Brain microvascular endothelial cell (primary cell): ENCODE results near the gene YJEFN3.

ENCODE experiments used
- DNase-seq: peaks from one replicate; pipeline ENCODE4 v3.0.0-alpha.2; 2020
- H3K27ac ChIP-seq: fragments of 250-450 bp; sonication (Bioruptor Pico); 2 replicates; pipeline ENCODE4 v1.5.1; 2020; ENCODE audit warnings: mild to moderate bottlenecking, moderate library complexity
- H3K27me3 ChIP-seq: fragments of 250-450 bp; sonication (Bioruptor Pico); replicated peaks from 2 replicates; pipeline ENCODE4 v1.5.1; 2020; ENCODE audit warnings: mild to moderate bottlenecking
- H3K36me3 ChIP-seq: fragments of 250-450 bp; sonication (Bioruptor Pico); replicated peaks from 2 replicates; pipeline ENCODE4 v1.5.1; 2020; ENCODE audit warnings: mild to moderate bottlenecking
- H3K4me3 ChIP-seq: 2 replicates; pipeline ENCODE4 v1.5.1; 2011; ENCODE audit warnings: low read depth, mild to moderate bottlenecking, control low read depth, low read length, moderate library complexity
- in situ Hi-C: cut with HindIII; loops from 2 replicates; pipeline ENCODE4 v1.10.0; 2017; ENCODE audit warnings: low sequenced_read_pairs, low pct_ligation_motif_present
- TF ChIP-seq, protein P1 (sequence below): IDR thresholded peaks from 2 replicates; pipeline ENCODE4 v1.5.1; 2011; ENCODE audit warnings: low read depth, mild to moderate bottlenecking, moderate library complexity, low read length, control low read depth, inconsistent platforms; ENCODE audit errors: missing control alignments

Gene YJEFN3

DNA sequence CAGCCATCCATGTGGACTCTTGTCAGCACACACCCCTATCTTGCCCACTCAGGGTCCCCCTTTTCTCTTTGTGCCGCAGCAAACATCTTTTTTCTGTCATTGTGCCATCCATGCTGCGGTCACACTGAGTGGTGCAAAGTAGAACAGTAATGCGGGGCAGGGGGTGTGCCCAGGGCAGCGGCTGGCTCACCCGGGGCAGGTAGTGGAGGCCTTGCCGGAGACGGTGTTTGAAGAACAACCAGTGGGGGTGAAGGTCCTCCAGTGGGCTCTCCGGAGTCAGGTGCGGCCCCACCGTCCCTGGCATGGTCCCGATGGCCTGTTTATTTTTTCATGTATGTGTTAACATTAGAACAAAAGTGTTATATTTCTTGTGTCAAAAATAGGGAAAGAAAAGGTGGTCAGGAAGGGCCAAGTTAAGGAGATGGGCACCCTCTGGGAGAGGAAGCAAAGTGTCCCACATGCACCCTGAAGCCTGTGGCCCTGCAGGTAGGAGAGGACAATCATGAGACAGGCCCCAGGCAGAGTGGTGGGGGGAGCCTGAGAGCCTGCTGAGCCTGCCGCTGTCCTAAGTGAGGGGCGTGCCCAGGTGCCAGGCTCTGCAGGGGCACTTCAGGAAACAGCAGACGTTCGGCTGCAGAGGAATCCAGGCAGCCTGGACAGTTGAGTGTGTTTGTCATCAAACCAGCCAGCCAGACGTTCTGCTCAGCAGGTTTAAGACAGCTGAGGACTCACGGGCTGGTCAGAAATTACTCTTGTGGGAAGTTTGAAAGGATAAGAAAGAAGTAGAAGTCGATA is 25.7 kb upstream of the YJEFN3 start:
- in situ Hi-C loops, result no loop called here
- DNase-seq, result no peak
- H3K27me3 ChIP-seq, result no peaks in the 10 kb centered on the region
- TF ChIP-seq, protein P1, sequence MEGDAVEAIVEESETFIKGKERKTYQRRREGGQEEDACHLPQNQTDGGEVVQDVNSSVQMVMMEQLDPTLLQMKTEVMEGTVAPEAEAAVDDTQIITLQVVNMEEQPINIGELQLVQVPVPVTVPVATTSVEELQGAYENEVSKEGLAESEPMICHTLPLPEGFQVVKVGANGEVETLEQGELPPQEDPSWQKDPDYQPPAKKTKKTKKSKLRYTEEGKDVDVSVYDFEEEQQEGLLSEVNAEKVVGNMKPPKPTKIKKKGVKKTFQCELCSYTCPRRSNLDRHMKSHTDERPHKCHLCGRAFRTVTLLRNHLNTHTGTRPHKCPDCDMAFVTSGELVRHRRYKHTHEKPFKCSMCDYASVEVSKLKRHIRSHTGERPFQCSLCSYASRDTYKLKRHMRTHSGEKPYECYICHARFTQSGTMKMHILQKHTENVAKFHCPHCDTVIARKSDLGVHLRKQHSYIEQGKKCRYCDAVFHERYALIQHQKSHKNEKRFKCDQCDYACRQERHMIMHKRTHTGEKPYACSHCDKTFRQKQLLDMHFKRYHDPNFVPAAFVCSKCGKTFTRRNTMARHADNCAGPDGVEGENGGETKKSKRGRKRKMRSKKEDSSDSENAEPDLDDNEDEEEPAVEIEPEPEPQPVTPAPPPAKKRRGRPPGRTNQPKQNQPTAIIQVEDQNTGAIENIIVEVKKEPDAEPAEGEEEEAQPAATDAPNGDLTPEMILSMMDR, result no peak
- H3K4me3 ChIP-seq, result no peak overlapping the region
- H3K27ac ChIP-seq, result no peak overlapping the region
- peaks cover 85% of the 10 kb centered on the region for H3K36me3 ChIP-seq

DNA sequence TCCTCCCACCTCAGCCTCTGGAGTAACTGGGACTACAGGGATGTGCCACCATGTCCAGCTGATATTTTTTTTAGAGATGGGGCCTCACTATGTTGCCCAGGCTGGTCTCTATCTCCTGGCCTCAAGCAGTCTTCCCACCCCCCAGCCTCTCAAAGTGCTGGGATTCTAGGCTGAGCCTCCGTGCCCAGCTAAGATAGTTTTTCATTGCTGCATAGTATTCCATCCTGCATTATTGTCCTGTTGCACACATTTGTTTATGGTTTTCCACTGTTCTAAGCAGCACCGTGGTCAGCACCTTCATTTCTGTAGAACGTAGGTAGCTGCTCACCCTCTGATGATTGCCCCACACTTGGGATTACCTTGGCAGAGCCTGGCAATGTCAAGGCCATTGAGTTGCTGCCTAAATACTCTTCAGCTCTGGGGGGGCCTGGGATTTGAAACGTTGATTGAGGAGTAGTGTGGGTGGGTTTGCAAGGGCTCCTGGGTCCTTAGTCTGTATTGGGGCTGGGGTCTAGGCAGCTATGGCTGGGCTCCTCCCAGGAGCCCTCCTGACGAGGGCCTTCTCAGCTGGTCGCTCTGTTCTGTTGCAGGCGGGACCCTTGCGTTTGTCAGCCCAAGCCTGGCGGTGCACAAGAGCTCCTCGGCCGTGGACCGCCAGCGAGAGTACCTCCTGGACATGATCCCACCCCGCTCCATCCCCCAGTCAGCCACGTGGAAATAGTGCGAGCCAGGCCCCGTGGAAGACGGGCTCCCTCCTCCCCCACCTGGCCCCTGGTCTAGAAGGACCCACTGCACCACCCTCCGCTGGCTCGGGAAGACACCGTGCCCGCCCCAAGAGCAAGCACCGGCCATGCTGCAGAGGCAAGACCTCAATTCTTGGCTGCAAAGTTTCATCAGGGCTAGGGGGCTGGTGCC is 23.7 kb upstream of the YJEFN3 start:
- TF ChIP-seq, protein P1, result no peak
- in situ Hi-C loops, result no loop called here
- no peaks in the 10 kb centered on the region for H3K27me3 ChIP-seq
- H3K27ac ChIP-seq, result no peak overlapping the region
- no peak for DNase-seq
- no peak overlapping the region for H3K4me3 ChIP-seq
- peaks cover 67% of the 10 kb centered on the region for H3K36me3 ChIP-seq

DNA sequence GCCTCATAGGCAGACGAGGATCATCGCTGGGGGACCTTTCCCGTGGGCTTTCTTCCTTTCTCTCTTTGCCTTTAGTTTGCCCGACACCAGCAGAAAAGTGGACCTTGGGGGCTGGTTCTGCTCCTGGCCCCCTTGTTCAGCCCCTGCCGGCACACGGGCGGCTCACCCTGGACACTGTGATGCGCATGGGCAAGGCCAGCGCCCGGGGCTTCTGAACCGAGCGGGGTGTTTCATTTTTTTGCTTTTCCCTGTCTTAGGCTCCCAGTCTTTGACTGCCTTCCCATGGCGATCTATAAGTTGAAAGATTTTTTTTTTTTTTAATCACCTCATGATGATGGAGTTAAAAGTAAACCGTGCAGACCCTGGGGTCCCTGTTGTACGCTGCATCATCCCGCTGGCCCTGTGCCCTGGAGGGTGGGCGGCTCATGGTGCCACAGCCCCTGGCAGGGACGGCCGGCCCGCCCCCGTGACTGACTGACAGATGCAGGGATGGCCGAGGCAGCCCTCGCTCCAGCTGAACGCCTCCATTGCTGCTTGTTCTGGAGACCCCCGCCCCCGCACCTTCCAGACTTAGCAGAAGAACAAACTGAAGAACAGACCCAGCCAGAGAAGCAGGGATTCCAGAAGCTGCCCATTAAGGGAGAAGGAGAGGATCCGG is 22.9 kb upstream of the YJEFN3 start:
- no peak for DNase-seq
- H3K27me3 ChIP-seq, result no peaks in the 10 kb centered on the region
- peaks cover 61% of the 10 kb centered on the region for H3K36me3 ChIP-seq
- H3K4me3 ChIP-seq, result no peak overlapping the region
- in situ Hi-C loops, result no loop called here
- H3K27ac ChIP-seq, result no peak overlapping the region
- TF ChIP-seq, protein P1, result no peak

DNA sequence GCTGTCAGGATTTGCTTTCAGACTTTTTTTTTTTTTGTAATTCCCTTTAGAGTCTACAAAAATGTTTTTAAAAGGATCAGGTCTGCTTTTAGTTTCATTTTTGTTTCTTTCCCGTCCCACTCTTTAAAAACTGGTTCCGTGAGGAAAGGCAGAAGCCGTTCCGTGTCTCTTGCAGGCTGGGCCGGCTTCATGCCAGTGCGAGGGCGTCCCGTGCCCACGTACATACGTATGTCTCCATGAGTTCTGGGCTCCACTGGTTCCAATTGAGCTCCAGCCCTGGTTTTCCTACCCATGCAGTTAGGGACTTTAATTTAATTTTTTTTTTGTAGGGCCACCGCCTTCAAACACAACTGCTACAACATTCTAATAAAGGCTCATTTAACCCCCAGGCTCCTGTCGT is 22.1 kb upstream of the YJEFN3 start:
- no peak overlapping the region for H3K27ac ChIP-seq
- no peaks in the 10 kb centered on the region for H3K27me3 ChIP-seq
- no peak for DNase-seq
- H3K4me3 ChIP-seq, result no peak overlapping the region
- TF ChIP-seq, protein P1, result no peak
- in situ Hi-C loops, result no loop called here
- H3K36me3 ChIP-seq, result peaks cover 54% of the 10 kb centered on the region

DNA sequence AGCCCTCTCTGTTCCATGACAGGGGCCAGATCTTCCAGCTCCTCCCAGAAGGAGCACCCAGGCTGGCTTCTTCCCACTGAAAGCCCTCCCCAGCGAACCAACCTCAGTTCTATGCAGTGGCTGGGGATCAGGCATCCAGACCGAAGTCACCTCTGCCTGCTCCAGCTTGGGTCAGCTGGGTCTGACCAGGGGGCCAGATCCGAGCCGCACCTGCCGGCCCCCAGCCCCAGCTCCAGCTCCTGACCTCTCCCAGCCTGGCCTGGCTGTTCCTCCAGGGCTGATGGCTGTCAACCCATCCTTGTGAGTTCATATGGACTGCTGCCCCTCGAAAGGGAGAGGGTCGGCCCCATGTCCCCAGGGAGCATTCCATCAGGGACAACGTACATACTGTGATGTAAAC is 21.4 kb upstream of the YJEFN3 start:
- H3K27me3 ChIP-seq, result no peaks in the 10 kb centered on the region
- H3K27ac ChIP-seq, result no peak overlapping the region
- H3K36me3 ChIP-seq, result peaks cover 46% of the 10 kb centered on the region
- no peak overlapping the region for H3K4me3 ChIP-seq
- in situ Hi-C loops, result no loop called here
- TF ChIP-seq, protein P1, result no peak
- no peak for DNase-seq
